Measurements from ENCODE around the gene SLC25A51. TPM values are rescaled to one million over a fixed set of nuclear protein-coding genes. Genes with fewer than 3 reads are reported as not detected.

The SLC25A51 gene
- total RNA-seq, 1 experiment from 2014 or later = 52.2 TPM

DNA sequence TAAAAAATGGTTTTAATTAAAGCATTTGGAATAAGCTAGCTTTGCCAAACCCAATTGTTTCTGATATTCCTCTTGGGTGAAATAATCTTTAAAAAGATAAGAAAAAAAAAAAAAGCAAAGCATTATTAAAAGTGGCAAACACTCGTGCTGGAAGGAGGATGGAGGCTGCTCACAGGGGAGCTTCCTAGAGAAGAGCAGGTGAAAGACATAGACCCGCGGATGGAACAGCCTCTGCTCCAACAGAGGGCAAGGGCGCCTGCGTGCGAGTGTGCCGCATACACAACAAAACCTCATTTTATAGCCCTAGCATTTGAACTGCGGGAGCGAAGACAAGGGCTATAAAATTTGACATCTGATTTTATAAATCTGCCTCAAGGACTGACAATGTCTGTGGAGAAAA is 33.4 kb upstream of the SLC25A51 start:
- DNase-seq (ENCODE audit: low spot score) = no peak

DNA sequence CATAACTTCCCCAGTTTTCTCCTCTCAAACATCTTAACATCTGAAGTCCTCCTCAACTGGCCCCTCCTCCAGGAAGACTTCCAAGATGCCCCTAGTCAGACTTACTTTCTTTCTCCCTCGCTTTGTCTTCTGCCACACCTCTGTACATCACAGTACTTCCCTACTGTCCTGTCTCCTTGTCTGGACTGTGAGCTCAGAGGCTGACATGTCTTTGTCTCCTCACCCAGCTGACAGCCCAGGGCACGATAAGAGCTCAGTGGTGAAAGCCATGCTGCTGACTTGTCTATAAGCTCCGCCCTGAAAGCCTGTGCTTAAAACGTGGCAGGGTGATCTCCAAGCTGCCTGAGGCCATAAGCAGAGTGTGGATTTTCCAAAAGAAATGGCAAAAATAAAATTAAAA is 33.0 kb upstream of the SLC25A51 start:
- DNase-seq (ENCODE audit: low spot score) = peak; percentile 67

DNA sequence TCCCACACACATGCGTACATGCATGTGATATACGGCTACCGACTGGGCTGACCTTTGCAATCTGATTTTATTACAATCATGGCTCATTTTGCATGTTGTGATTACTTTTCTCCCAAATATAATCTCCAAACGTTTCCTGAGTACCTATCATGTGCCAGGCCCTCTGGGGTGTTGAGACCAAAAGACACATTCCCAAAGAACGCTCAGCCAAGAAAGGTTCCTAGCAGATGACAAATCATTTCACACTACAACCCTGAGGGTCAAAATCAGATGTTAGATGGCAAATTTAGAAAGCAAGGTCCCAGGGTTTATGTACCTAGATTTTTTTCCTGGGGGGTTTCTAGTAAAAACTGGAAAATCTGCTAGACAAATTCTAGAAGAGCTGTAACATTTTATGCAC is 32.4 kb upstream of the SLC25A51 start:
- no peak for DNase-seq (ENCODE audit: low spot score)

DNA sequence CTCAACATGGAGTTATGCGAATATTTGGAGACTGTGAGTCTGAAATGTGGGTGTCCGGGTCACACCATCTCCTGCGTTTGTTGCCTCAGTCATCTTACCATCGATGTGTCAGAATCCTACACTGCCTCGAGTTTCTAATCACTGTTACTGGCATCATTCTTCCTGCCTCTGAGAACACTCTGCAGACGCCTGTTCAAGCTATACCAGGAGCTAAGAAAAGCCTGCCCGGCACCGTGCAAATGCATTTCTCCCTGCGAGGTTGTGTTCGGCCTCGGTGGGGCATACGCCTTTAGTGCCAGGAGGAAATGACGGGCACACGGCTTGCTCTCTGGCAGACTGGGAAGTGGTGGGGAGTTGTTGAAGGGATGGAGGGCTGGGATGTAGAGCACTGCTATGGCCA is 31.2 kb upstream of the SLC25A51 start:
- DNase-seq (ENCODE audit: low spot score) = no peak

DNA sequence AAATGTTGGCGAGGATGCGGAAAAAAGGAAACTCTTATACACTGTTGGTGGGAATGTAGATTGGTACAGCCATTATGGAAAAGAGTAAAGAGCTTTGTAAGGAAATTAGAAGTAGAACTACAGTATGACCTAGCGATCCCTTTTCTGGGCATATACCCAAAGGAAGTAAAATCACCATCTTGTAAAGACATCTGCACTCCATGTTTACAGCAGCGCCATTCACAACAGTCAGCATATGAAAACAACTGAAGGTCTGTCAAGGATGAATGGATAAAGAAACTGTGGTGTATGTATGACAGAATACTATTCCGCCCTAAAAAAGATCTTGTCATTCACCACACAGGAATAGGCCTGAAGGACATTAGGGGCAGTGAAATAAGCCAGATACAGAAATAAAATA is 27.7 kb upstream of the SLC25A51 start:
- no peak for DNase-seq (ENCODE audit: low spot score)

DNA sequence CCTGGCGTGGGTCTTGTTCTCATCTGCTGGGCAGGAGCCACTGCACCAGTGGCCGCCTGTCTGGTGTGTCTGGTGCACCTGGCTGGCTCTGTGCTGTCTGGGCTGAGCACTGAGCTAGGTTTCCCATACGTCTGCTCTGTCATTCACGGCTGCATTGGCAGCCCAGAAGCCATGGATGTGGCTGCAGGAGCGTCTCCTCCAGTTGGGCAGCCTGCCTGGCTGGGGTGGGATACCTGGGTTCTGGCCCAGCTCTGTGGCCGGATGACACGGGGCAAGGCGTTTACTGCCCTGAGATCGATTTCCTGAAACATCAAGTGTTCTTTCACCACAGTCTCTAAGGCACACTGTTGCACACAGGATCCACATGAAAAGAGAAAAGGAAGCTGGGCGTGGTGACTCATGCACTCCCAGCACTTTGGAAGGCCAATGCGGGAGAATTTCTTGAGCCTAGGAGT is 25.5 kb upstream of the SLC25A51 start:
- no peak for DNase-seq (ENCODE audit: low spot score)

DNA sequence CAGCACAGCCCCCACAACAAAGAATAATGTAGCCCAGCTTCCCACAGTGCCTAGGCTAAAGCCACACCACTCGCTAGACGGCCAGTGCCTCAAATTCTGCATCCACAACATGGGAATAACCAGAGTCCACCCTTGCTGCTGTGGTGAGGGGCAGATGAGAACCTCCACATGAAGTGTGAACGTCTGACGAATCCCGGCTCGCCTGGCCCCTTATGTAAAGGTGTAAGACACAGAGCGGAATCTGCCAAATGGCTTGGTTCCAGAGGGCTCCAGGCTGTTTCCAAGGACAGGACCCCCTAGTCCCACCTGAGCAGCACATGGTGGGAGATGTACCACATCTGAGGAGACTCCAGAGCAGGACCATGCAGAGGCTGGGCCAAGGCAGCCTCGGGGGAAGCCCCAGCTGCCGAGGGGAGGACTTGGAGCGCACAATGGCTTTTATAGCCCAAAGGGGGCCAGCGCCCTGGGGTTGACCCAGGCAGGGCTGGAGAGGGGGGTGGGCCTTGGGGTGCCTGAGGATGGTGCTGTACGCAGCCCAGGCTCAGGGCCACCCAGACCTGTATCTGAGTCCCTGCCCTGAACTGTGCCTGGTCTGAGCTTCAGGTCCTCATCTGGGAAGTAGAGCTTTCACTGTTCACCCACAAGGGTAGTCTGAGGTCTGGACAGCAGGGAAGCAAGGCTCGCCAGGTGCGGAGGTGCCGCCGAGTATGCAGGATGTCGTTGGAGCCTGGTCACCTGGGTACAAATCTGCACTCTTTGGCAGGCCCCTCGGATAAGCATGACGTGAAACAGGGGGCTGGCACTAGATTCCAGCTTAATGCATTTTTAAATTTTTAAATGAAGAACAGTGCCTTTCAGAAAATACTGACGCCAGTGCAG is 24.9 kb upstream of the SLC25A51 start:
- no peak for DNase-seq (ENCODE audit: low spot score)

DNA sequence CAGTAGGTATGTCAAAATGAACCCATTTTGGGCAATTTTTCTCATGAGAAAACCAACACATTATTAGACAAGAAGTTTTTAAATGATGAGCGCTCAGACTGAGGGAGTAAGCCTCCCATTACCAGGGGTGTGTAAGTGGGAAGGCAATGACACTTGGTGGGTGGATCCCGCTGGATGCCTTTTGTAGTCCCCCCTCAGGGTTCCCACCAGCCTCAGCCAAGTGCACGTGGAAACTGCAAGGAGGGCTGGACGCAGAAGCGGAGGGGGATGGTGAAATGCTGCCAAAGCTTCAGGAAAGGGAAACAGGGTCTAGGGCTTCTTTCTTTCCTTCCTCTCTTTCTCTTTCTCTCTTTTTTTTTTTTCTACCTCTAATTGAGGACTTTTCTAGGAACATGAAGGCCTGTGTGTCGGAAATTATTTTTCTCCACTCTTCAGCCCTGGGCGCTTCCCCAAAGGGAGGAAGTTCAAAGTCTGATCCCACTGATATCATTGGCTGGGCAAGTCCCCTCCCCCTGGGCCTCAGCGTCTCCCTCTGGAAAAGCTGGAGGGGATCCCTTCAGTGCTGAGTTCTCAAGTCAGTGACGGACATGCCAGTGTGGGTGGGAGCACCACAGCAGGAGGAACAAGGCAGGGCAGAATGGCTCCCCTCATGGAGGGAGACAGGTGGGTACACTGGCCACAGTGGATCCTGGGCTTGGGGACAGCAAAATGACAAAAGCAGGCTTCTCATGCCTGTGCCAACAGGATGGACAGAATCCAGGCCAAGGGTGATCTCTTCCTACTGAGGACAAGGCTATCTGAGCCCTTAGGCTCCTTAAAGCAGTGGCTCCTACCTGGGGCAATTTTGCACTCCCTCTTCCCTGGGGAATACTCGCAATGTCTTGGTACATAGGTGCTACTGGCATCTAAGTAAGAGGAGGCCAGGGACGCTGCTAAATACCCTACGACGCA is 23.9 kb upstream of the SLC25A51 start:
- no peak for DNase-seq (ENCODE audit: low spot score)

DNA sequence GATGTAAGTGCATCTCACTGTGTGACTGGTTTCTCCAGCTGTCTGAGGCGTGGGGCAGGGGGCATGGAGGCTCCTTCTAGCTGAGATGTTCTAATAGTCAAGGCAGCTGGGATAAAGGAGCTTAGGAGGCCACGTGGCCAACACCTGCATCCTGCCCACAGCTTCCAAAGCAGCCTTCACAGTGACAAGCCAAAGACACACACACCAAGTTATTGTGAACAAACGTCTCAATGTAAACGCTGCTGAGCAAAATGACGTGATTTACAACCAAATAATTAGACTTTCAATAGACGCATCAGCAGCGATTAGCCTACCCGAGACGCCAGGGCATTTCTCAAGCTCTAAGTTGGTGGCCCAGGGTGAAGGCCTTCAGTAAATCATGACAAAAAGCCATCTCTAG is 23.2 kb upstream of the SLC25A51 start:
- DNase-seq (ENCODE audit: low spot score) = no peak

DNA sequence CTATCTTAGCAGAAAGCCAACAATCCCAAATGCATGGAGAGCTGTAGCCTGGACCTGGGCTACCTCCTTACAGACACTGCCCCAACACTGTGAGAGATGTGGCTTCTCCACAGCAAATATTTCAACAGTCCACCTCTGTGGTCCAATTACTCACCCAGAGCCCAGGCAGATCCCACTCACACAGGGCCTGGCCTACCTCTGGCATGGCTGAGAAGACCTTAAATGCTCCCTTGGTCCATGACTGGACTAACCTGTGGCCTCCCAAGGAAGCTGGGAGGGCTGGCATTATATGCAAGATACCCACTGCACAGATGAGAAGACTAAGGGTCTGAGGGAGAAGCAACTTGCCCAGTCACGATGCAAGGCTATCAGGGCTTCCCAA is 22.8 kb upstream of the SLC25A51 start:
- no peak for DNase-seq (ENCODE audit: low spot score)

DNA sequence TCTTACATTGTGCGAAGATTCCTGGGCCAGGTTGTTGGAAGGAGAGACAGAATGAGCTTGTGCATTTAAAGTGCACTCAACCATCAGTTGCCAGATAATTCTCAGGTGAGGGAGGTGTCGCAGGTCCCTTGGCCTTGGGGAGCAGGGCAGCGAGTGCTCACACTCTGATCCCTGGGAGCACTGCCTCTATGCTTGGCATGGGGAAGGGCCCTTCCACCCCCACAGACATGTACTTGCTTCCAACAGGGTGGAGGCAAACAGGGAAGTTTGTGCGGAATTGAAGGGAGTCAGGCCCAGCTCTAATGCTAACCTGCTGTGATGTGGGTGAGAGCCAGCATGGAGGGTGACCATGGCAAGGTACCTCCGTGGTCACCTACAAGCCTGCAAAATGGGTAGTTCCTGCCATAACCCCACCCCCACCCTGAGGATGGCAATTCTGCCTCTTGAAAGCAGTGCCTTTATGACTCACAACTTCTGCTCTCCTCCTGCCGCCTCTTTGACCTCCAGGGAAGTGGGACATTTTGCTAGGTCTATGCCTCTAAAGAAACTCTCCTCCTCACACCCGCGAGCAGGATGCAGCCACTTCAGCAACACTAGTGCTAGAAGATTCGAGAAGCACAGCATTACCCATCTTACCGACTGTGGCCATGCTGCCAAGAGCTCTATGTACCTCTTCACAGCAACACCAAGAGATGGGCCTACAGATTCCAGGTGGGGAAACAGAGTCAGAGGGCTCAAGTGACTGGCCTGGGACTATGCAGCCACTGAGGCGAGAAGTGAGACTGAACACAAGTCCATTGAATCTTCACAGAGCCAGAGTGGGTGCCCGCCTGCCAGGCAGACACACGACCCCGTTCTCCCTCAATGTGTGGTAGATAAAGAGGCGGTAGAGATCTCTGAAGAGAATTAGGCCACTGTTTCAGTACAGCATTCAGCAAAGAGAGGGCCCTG is 22.1 kb upstream of the SLC25A51 start:
- peak; percentile 35 for DNase-seq (ENCODE audit: low spot score)

DNA sequence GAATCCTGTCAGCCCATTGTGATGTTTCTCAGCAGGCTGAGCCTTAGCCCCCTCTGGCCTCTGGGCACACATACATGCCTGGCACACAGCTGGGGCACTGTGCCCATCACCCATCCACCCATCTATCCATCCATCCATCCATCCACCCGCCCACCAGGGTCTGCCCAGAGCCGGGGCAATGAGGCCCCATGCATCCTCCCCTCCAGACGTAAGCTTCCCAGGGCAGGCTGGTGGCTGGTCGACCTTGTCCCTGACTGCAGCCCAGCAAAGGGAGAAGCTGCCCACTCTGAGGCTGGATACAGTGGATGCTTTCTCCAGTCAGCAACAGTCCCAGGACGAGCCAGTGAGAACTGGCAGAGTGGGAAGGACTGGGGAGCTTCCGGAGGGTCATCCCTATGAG is 21.1 kb upstream of the SLC25A51 start:
- no peak for DNase-seq (ENCODE audit: low spot score)

DNA sequence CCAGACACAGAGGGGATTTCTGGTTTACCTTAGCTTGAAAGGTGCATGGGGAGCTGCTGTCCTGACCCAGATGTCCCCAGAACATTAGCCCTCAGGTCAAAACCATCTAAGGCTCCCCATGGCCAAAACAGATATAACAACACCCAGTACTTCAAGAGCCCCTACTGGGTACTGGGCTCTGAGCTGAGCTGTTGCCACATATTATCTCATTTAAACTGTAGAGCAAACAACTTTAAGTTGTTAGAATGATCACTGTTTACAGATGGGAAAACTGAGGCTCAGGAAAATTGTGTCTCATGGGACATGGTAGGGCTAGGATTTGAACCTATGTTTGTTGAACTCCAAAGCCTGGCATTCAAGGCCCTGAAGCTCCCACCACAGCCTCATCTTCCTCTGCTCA is 20.6 kb upstream of the SLC25A51 start:
- no peak for DNase-seq (ENCODE audit: low spot score)

DNA sequence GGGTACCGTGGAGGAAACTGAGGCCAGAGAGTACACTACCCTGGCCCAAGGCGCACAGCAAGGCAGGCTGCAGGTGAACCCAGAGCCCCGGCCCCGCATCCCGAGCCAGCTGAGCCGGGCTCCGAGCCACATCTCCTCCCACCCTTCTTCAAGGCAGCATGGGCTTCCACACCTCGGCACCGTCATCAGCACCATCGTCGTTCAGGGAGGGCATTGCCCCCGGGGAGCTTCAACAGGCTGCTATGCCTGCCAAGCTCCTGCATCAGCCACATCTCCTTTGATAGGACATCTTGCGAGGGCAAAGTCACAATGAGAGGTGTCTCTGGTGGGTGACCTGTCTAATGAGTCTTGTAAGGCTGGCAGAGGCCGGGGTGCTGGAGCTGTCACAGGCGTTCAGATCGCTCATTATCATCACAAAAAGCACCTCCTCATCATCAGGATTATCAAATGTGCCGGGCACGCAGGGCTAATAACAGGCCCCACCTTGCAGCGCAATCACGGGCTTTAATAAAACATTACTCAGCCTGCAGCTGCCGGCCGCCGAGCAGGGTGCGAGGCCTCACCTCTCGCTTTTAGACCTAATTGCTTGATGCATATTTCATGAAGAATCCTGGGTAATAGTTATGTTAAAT is 20.0 kb upstream of the SLC25A51 start:
- DNase-seq (ENCODE audit: low spot score) = no peak

DNA sequence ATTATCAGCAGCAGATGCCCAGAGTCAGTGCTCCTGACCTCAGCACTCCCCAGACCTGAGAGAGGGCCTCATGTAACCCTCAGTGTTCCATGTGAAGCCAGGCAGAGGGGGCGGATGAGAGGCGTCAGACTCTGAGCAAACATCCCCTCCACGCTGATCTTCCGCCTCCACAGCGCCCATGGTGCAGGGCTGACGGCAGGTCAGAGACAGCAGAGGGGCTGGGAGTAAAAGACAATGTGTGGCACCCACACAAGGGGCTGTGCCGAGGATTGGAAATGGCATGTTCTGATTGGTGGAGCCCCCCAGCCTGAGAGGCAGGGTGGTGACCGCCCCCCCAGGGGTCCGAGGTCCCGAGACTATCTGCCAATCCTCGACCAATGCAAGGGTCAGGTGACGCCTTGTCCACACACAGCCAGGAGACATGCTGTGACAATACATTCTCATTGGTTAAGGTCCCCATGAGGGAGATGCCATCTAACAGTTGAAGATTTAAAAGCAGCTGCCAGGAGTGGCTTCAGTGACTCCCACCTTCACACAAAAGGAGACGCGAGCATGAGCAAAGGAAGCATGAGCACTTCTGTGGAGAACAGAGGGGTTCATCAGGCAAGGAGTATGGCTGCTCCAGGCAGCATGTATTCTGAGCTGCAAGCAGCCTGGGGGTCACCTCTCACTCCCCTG is 19.3 kb upstream of the SLC25A51 start:
- no peak for DNase-seq (ENCODE audit: low spot score)

DNA sequence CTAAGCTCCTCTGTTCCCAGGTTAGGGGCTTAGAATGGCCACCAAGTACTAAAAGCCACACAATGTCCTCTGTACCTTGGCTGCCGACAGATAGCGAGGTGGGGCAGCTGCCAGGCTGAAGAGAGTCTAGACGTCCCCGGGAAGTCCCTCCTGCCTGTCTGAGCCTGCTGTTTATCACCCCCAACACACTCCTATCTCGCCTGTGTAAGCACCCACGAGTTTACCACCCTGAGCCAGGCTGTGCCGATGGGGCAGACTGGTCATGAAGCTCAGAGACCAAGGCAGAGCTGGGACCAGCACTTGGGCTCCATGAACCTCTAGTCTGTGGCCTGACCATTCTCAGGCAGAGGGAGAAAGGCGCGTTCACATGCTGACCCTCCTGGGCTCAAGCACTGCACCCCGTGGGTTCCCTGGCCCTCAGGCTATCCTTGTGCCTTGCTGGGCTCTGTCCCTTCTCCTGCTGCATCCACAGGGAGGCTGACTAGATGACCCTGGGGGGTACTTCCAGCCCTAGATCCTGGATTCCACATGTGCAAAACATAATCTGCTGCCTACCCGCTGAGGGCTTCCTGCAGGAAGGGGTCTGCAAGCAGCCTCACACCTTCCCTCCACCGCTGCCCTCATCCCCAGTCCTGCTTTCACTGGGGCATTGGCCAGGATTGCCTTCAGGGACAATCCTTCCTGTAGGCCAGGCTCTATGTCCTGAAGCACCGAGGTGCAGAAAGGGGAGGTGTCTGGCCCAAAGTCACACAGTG is 18.6 kb upstream of the SLC25A51 start:
- DNase-seq (ENCODE audit: low spot score) = no peak

DNA sequence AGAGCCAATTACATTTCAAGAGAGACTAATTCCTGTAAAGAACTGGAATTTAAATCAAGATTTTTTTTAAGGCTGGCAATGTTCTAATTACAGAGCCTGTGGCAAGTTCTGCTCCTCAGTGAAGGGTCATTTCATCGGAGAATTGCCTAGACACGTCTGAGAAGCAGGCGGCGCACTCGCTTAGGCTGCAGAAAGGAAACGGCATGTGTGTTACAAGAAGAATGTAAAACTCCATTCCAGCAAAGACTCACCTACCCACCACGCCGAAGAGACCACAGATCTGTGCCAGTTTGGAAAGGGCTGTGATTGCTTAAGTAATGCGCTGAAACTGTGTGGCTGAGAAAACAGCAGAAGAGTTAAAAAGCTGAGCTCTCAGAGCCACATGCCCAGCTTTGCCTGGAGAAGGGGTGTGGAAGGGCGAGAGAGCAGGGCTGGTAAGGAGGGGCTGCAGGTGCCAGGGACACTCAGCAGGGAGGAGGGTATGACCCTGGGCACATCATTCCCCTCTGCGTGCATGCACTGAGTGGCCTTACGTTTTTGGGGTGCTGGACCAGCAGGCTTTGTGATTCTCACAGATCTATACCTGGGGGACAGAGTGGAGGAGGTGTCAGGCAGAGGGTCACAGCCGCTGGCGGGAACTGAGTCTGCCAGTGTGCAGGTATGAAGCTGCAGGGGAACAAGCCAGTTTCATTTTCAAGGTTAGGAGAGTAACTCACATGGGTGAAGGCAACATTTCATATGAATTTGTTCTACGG is 17.8 kb upstream of the SLC25A51 start:
- no peak for DNase-seq (ENCODE audit: low spot score)

DNA sequence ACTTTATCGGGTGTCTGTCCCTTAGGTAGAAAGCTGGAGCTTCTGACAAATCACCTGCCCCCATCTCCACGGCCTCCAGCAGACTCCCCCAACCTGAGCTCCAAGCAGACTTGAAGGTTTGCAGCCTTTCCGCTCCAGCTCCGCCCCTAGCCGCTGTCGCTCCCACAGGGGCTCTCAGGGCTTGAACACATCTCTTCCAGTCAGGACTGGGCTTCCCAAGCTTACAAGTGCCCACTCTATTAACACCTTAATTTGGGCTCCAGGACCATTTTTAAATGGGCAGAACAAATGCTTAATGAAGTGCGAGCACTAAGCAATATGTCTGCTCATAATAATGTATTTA is 17.2 kb upstream of the SLC25A51 start:
- DNase-seq (ENCODE audit: low spot score) = no peak

Measured in A172 (cell line).